ENCODE measurements around the gene ATP1B1.

ATP1B1 gene

GRCh38 chr1:169133801-169134502 is 27.5 kb downstream of the ATP1B1 start:
- DNase-seq (ENCODE audit: extremely low read depth, low read depth), result no peak
- no peak for TF ChIP-seq CTCF (IDR thresholded peaks at IDR 0.05; ENCODE audit: low read depth, low read length, missing control alignments)
- H3K4me3 ChIP-seq (replicated peaks; ENCODE audit: low read depth, low read length), result no peak overlapping the region

GRCh38 chr1:169137357-169137756 is 30.9 kb downstream of the ATP1B1 start:
- H3K4me3 ChIP-seq (replicated peaks; ENCODE audit: low read depth, low read length), result no peak overlapping the region
- no peak for DNase-seq (ENCODE audit: extremely low read depth, low read depth)
- no peak for TF ChIP-seq CTCF (IDR thresholded peaks at IDR 0.05; ENCODE audit: low read depth, low read length, missing control alignments)

- no peak for DNase-seq (ENCODE audit: extremely low read depth, low read depth)
- TF ChIP-seq CTCF (IDR thresholded peaks at IDR 0.05; ENCODE audit: low read depth, low read length, missing control alignments), result no peak
- H3K4me3 ChIP-seq (replicated peaks; ENCODE audit: low read depth, low read length), result no peak overlapping the region
Measured at GRCh38 chr1:169138866-169139670, 32.6 kb downstream of the ATP1B1 start.

- DNase-seq (ENCODE audit: extremely low read depth, low read depth), result no peak
- H3K4me3 ChIP-seq (replicated peaks; ENCODE audit: low read depth, low read length), result no peak overlapping the region
- TF ChIP-seq CTCF (IDR thresholded peaks at IDR 0.05; ENCODE audit: low read depth, low read length, missing control alignments), result no peak
Measured at GRCh38 chr1:169141356-169141755, 34.9 kb downstream of the ATP1B1 start.

GRCh38 chr1:169142129-169142528 is 35.6 kb downstream of the ATP1B1 start:
- no peak for DNase-seq (ENCODE audit: extremely low read depth, low read depth)
- no peak for TF ChIP-seq CTCF (IDR thresholded peaks at IDR 0.05; ENCODE audit: low read depth, low read length, missing control alignments)
- H3K4me3 ChIP-seq (replicated peaks; ENCODE audit: low read depth, low read length), result no peak overlapping the region

- no peak overlapping the region for H3K4me3 ChIP-seq (replicated peaks; ENCODE audit: low read depth, low read length)
- no peak for DNase-seq (ENCODE audit: extremely low read depth, low read depth)
- TF ChIP-seq CTCF (IDR thresholded peaks at IDR 0.05; ENCODE audit: low read depth, low read length, missing control alignments), result no peak
Measured at GRCh38 chr1:169143346-169143745, 36.9 kb downstream of the ATP1B1 start.

All from HFF-Myc (cell line).